ENCODE data around the gene RNF223. TPM values are rescaled to one million over a fixed set of nuclear protein-coding genes. Genes with fewer than 3 reads are reported as not detected.
"Not testable (repeated sequence)": the region's sequence is repeated elsewhere in the genome, so short reads cannot be mapped to it uniquely, and the experiment has no call there.

The RNF223 gene
- total RNA-seq, 1 donor from 2014 or later, result not detected

DNA sequence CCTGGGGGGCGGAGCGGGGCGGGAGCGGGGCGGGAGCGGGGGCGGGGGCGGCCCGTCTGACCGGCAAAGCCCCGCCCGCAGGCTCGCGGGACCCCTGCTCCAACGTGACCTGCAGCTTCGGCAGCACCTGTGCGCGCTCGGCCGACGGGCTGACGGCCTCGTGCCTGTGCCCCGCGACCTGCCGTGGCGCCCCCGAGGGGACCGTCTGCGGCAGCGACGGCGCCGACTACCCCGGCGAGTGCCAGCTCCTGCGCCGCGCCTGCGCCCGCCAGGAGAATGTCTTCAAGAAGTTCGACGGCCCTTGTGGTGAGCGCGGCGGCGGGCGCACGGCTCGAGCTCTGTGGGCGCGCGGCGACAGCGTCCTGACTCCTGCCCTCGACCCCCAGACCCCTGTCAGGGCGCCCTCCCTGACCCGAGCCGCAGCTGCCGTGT is 33.0 kb downstream of the RNF223 start:
- no peak for DNase-seq (ENCODE audit: missing footprints)
- no peak for ATAC-seq
- intact Hi-C loops (cut with DNase I), result no loop called here

DNA sequence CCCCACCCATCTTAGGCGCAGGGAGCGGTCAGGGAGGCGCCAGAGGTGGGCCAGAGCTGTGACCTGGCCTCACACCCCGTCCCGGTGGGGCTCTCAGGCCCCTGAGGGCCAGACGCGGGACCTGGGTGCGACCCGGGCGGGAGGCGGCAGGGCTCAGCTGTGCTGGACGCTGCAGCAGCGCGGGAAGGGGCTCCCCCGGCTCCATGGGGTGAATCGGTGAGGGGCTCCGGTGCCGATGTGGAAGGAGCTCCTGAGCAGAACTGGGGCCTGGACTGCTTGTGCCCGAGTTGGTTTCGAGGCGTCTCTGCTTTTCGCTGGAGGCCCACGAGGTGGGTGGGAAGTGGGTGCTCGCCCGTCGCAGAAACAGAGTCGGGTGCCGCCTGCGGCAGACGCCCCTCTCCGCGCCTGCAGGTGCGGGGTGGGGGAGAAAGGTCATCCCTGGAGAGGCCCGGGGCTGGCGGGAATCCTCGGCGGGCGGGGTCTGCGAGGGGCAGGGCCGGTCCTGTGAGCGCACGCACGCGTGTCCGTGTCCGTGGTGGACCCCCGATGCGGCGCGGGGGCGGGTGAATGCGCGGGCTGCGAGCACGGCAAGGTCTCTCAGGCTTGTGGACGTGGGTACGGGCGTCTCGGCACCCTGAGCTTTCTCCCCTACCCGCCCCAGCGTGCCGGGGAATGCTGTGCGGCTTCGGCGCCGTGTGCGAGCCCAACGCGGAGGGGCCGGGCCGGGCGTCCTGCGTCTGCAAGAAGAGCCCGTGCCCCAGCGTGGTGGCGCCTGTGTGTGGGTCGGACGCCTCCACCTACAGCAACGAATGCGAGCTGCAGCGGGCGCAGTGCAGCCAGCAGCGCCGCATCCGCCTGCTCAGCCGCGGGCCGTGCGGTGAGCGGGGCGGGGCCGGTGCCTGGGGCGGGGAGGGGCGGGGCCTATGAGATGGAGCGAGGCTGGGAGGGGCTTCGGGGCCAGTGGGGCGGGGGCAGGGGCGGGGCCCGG is 33.8 kb downstream of the RNF223 start:
- DNase-seq (ENCODE audit: missing footprints), result peak; percentile 88
- peak; percentile 78 for ATAC-seq
- intact Hi-C loops (cut with DNase I), result no loop called here

DNA sequence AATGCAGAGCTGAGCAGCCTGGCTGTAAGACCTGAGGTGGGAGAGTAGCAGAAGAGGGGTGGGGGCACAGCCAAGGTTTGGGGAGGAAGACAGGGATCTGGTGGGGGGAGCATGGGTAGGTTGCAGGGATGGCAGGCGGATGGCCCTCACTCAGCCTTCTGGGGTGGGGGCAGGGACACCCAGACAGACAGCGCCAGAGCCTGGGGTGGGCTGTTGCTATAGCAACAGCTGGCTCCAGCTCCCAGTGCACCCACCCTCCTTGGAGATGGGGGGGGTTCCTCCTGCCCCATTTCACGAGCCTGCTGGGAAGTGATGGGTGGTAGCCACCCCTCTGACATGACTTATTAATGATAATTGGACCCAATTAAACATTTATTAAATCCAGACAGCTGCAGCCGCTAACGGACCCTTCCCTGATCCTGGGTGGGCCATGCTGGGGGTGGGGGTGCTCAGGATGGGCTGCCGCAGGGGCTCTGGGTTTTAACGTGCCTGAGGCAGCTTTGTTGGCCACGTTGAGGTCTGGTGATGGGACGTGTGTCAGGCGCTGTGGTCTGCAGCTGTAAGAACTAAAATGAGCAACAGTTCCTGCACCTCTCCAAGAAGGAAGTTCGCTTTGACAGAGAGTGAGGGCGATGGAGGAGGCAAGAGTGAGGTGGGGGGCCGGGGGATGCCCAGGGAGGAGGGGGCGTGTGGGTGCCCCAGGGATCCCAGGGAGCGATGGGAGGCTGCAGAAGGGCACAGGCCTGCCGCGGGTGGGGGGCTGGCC is 34.8 kb downstream of the RNF223 start:
- ATAC-seq, result no peak
- intact Hi-C loops (cut with DNase I), result no loop called here
- DNase-seq (ENCODE audit: missing footprints), result no peak

DNA sequence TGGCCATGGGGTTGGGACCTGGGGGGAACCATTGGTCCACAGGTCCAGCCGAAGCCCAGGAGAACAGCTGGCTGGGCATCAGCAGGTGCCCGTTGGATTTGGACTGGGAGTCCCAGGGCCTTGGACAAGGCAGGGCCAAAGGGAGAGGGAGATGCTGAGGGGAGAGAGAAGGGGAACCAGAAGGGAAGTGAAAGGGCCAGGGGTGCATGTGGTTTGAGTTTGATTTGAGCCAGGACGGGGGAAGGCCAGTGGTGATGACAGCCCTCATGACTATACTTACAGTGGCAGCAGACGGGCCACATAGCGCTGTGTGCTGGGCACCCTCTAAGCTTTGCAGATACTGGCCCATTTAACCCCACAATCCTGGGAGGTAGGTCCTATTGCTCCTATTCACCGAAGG is 35.4 kb downstream of the RNF223 start:
- intact Hi-C loops (cut with DNase I), result no loop called here
- ATAC-seq, result no peak

DNA sequence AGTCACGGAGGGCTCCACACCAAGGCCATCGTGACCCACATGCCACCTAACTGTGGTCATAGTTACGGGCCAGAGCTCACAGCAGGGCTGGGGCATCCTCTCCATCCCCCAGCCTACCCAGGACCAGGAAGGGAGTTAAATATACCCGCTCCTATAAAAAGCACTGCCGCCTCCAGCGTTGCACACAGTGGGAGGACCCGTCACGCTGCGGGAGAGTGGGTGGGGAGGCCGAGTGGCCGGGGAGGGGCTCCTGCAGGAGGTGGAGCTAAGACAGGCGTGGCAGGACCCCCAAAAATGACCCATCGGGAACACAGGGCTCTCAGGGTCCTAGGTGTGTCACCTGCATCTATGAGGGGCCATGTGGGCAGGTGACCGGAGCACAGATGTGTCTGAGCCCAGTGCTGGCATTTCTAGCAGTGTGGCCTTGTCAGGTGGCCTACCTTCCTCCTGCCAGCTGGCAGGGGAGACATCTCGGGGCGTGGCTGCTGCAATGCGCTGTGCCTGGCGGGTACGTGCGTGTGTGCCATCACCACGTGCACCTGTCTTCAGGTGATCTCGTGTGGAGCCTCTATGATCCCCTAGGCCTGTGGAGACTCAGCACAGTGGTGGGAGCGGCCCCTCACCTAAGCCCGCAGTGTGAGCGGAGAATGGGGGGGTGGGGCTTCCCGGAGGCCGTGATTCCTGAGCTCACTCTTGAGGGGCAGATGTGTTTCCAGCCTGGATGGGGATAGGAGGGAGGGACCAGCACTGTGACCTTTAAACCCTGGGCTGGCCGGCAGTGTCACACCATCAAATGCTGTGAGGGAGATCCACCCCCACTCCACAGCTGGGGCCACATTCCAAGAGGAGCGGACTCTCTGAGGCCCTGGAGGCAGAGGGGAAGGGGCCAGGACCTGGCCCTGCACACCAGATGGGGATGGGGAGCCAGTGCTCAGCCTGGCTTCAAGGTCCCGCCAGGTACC is 36.5 kb downstream of the RNF223 start:
- intact Hi-C loops (cut with DNase I), result no loop called here
- ATAC-seq (no peak), DNase-seq (ENCODE audit: missing footprints) (no peak)

More for the DNA sequence above, 35.4 kb downstream of the RNF223 start:
- DNase-seq (ENCODE audit: missing footprints), result no peak

DNA sequence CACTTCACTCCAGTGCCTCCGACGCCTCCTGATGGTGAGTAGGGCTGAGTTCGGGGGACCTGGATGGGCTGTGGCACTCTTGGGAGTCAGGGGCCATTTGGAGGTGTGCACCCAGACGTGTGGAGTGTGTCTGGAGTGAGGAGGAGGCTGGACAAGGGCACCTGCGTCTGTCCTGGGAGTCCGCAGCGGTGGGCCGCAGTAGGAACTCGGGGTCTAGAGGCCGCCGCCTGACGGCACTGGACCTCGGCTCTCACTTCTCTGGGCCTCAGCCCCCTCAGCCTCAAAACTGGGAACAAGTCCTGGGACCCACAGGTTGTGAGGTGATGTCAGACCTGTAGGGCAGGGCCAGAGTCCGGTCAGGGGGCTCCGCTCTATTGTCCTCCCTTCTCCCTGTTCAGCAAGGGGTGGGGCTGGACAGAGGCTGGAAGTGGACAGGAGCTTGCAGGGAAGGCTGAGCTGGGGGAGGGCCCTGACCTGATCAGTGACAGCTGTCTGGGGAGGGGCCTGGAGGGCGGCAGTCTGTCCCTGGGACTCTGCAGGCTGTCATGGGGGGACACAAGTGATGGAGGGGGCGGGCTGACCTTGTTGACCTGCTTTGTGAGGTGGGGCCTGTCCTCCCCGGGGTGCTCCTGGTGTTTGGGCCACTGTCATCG is 38.7 kb downstream of the RNF223 start:
- ATAC-seq (no peak), DNase-seq (ENCODE audit: missing footprints) (no peak)
- intact Hi-C loops (cut with DNase I), result no loop called here

DNA sequence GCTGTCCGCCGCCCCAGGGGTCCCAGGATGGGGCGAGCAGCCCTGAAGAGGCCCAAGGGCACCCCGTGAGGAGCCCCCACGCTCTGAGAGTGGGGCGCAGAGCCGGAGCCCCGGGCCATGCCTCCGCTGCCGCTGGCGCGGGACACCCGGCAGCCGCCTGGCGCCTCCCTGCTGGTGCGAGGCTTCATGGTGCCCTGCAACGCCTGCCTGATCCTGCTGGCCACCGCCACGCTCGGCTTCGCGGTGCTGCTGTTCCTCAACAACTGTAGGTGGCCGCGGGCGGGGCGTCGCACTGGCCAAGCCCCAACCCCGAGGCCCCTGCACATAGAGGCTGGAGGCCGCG is 39.7 kb downstream of the RNF223 start:
- intact Hi-C loops (cut with DNase I), result no loop called here
- no peak for ATAC-seq
- no peak for DNase-seq (ENCODE audit: missing footprints)

DNA sequence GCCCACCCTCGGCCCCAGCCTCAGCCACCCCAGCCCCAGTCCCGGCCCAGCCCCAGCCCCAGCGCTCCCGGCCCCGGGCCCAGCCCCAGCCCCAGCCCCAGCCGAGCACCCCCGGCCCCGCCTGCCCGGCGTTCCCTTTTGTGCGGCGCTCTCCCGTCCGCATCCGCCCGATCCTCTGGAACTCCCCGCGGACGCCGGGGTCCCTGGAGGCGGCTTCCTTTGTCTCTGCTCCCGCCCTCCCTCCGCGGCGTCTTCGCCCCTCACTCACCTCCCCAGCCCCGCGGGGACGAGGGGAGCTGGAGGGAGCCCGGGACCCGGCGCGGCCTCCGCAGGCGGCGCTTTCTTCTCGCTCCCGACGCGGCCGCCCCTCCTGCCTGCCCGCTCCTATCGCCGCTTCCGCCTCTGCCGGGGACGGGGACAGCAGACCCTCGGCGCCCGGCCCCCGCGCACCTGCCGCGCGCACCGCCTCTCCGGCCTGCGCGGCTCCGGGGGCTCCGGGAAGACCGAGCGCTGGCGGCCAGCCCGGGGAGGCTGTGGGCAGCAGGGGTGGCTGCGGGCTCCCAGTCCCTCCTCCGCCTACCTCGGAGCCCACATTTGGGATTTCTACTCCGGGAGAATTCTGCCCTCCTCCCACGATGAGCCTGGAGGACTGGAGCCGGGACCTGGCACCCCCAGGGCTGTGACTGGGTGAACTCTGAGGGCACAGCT is 40.2 kb downstream of the RNF223 start:
- ATAC-seq (no peak), DNase-seq (ENCODE audit: missing footprints) (no peak)
- intact Hi-C loops (cut with DNase I), result no loop called here

DNA sequence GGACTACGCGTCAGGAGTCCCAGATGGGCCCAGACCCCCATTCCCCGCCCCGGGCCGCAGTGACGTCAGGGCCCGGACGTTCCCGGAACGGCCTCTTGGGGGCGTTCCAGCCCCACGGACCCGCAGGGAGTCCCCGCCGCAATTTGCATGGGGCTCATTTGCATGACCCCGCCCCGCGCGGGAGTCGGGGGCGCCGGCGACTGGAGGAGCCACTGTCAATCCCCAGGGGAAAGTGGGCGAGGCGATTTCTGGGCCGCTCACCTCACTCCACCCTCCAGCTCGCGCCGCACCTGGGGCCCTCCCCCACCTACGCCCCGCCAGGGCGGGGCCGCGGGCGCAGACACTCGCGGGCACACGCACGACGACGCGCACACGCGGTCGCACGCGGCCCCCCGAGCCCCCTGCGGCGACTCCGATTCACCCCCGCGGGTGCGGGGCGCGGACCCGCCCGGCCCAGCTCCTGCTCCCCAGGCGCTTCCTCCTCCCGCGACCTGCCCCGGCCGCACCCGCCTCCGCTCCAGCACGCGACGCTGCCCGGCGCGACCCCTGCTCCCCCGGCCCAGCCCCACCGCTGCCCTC is 41.0 kb downstream of the RNF223 start:
- intact Hi-C loops (cut with DNase I), result no loop called here
- DNase-seq (ENCODE audit: missing footprints) (no peak), ATAC-seq (peak; percentile 79)

DNA sequence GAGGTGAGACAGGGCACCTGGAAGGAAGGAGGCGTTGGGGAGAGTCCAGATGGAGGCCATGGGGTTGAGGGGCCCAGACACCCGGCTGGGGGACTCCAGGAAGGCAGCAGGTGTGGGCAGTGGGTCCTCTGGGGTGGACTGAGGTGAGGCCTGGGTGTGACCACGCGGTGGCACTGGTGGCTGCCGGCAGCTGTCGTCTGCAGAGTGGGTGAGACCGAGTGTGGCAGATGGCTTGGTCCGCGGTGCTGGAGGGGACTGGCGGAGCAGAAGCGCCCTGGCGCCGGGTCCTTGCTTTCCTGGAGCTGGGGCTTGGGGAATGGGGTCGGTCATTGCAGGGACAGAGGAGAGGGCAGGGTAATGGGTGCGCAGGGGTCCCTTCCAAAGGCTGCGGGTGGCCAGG is 41.7 kb downstream of the RNF223 start:
- DNase-seq (ENCODE audit: missing footprints), result no peak
- ATAC-seq, result peak; percentile 67
- intact Hi-C loops (cut with DNase I), result no loop called here

DNA sequence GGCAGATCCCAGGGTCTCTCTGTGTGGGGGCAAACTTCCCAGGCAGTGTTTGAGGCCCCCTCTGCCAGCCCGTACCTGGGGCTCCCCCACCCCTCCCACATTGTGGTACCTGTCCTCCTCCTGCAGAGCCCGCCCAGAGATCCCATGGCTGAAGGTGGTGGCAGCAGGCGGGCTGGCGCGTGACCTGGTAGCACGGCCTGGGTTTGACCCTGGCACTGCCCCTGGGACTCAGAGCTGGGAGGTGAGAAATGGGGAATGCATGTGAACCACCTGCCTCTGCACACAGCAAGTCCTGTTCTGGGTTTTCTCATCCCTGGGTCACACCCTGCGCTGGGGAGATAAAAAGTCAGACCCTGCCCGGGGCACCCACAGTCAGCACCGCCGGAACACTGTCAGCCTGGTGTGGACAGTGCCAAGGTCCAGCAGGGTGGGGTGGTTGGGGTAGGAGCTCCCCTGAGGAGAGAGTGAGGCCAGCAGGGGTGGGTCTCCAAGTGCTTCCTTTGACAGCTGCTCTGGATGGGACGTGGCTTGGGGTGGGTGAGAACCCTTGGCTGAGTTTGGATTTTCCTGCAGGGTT is 42.4 kb downstream of the RNF223 start:
- ATAC-seq, result no peak
- no peak for DNase-seq (ENCODE audit: missing footprints)
- intact Hi-C loops (cut with DNase I), result no loop called here

DNA sequence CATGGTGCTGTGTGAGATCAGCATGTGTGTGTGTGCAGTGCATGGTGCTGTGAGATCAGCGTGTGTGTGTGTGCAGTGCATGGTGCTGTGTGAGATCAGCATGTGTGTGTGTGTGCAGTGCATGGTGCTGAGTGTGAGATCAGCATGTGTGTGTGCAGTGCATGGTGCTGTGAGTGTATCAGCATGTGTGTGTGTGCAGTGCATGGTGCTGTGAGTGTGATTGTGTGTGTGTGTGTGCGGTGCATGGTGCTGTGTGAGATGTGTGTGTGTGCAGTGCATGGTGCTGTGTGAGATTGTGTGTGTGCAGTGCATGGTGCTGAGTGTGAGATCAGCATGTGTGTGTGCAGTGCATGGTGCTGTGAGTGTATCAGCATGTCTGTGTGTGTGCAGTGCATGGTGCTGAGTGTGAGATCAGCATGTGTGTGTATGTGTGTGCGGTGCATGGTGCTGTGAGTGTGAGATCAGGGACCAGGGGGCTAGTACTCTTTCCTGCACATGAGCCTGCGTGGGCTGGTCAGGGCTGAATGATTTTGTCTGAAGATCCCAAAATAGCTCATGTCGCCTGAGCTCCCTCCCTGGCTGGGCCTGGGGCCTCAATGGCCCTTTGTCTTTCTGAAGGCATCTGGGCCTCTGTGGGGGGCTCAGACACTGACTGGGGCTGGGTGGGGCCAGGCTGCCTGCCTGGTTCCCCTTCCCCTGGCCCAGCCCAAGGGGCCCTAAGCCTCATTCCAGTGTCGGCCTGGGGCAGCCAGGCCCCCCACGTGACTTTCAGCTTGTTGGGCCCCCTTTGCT is 43.0 kb downstream of the RNF223 start:
- intact Hi-C loops (cut with DNase I); DNase-seq (ENCODE audit: missing footprints); ATAC-seq: not testable (repeated sequence)

DNA sequence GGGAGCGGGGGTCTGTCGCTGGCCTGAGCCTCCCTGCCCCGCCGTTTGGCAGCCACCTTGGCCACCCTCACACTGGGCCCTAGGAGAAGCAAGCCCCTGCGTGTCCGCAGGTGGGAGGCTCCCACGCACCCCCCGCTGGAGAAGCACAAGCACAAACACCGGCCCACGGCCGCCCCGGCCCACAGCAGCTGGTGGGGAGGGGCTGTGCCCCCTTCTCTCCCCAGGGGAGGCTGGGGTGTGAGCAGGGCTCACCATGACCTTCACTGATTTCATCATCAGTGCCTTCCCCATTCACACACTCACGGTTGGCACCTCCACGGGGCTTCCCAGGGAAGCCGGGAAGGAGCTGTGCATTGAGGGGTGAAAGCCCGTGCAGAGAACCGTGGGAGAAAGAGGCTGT is 46.3 kb downstream of the RNF223 start:
- DNase-seq (ENCODE audit: missing footprints), result no peak
- ATAC-seq, result no peak
- intact Hi-C loops (cut with DNase I), result loop anchor here (5.0 kb wide), 1 partner anchor 35 kb away; no protein-coding TSS in a partner anchor

DNA sequence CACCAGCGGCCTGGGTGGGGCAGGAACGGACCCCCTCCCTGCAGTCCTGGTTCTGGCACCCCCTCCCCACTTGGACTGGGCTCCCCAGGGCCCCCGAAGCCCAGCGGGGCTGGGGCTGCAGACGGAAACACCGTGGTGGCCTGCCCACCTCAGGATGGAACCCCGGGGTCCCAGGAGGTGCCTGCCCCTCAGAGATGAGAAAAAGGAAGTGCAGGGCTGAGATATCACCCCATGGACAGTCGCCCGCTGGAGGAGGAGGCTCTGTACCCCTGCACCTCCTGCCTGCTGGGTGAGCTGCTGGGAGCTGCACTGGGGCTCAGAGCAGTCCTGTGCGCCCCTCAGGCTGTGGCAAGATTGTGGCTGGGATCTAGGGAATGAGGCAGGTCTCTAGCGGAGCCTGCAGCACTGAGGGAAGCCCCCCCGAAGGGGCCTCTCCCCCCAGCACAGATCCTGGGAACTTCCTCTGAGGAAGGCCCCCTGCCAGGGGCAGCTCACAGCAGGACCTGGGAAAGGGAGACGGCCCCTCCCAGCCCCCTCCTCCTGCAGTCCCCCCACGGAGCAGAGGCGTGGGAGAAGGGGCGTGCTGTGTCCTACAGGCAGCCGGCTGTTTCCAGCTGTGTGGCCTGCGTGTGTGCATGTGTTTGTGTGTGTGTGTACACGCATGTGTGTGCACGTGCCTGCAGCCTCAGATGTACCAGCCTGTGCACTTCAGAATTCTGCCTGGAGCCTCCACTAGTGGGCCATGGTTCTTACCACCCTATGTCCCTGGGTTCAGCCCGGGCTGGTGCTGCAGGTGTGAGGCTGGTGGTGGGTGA is 47.3 kb downstream of the RNF223 start:
- DNase-seq (ENCODE audit: missing footprints), result peak; percentile 64
- no peak for ATAC-seq
- intact Hi-C loops (cut with DNase I), result loop anchor here (5.0 kb wide), 1 partner anchor 35 kb away; no protein-coding TSS in a partner anchor

DNA sequence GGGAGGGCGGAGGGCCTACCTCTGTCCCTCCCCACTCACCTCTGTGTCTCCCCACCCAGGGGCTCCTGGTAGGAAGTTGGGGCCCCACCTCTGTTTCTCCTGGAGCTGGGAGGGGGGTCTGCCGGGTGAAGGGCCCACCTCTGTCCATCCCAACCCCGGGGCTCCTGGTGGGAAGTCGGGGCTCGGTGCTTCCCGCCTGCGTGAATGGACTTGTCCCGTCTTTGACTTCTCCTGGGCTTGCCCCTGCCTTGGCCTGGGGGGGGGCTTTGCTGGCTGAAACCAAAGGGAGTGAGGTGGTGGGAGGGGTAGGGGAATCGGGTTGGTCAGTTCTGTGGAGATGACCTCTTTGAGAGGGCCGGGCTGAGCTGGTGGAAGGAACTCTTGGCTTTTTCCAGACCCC is 48.4 kb downstream of the RNF223 start:
- intact Hi-C loops (cut with DNase I), result loop anchor here (5.0 kb wide), 1 partner anchor 37 kb away; no protein-coding TSS in a partner anchor
- ATAC-seq (no peak), DNase-seq (ENCODE audit: missing footprints) (no peak)
